Mesenchymal stem cell (in vitro differentiated cells and primary cell): ENCODE results near the gene SLX4.

ENCODE experiments used
- DNase-seq: peaks from one replicate; pipeline ENCODE4 v3.0.0-alpha.2; 2013
- H2AFZ ChIP-seq: one replicate; pipeline ENCODE4 v1.6.1; 2013; ENCODE audit warnings: low read depth, mild to moderate bottlenecking, control low read depth, inconsistent platforms, low read length, moderate library complexity
- H2AK5ac ChIP-seq: 2 replicates; pipeline ENCODE4 v1.6.1; 2013; ENCODE audit warnings: low read length, moderate library complexity, mild to moderate bottlenecking, inconsistent platforms; ENCODE audit not compliant: severe bottlenecking
- H2BK120ac ChIP-seq: one replicate; pipeline ENCODE4 v1.6.1; 2013; ENCODE audit warnings: low read depth, mild to moderate bottlenecking, inconsistent platforms, low read length, moderate library complexity
- H2BK12ac ChIP-seq, 2 experiments: one replicate each; pipeline ENCODE4 v1.6.1; 2013; ENCODE audit warnings: inconsistent platforms in 2 of 2, low read length in 2 of 2, mild to moderate bottlenecking in 2 of 2, moderate library complexity in 2 of 2, control low read depth in 1 of 2
- H2BK15ac ChIP-seq: one replicate; pipeline ENCODE4 v1.6.1; 2013; ENCODE audit warnings: mild to moderate bottlenecking, low read depth, inconsistent platforms; ENCODE audit not compliant: poor library complexity, severe bottlenecking
- H2BK5ac ChIP-seq: 2 replicates; pipeline ENCODE4 v1.6.1; 2013; ENCODE audit warnings: low read depth, mild to moderate bottlenecking, low read length, control low read depth, inconsistent platforms; ENCODE audit not compliant: poor library complexity, severe bottlenecking
- H3K14ac ChIP-seq, 2 experiments: one replicate each; pipeline ENCODE4 v1.6.1; 2013; ENCODE audit warnings: inconsistent platforms in 2 of 2, low read length in 2 of 2, control low read depth in 1 of 2, mild to moderate bottlenecking in 1 of 2, moderate library complexity in 1 of 2
- H3K18ac ChIP-seq, 2 experiments: one replicate each; pipeline ENCODE4 v1.6.1; 2013; ENCODE audit warnings: inconsistent platforms in 2 of 2, low read length in 2 of 2, control low read depth in 1 of 2, low read depth in 1 of 2, mild to moderate bottlenecking in 1 of 2
- H3K23ac ChIP-seq, 2 experiments: one replicate each; pipeline ENCODE4 v1.6.1; 2013; ENCODE audit warnings: inconsistent platforms in 2 of 2, low read length in 2 of 2, mild to moderate bottlenecking in 2 of 2, moderate library complexity in 2 of 2, control low read depth in 1 of 2
- H3K27ac ChIP-seq: 2 replicates; pipeline ENCODE4 v1.5.1; 2013; ENCODE audit warnings: mild to moderate bottlenecking, moderate library complexity, low read length, control low read depth, inconsistent platforms; ENCODE audit not compliant: poor library complexity, severe bottlenecking
- H3K27me3 ChIP-seq, 2 experiments: 2 replicates each; pipeline versions ENCODE4 v1.6.1 to v1.7.0; 2013; ENCODE audit warnings: low read length in 2 of 2, mild to moderate bottlenecking in 2 of 2, moderate library complexity in 2 of 2, control low read depth in 1 of 2, inconsistent platforms in 1 of 2; ENCODE audit not compliant: control insufficient read depth in 1 of 2, insufficient read depth in 1 of 2
- H3K36me3 ChIP-seq, 2 experiments: 2 replicates each; pipeline versions ENCODE4 v1.6.1 to v1.7.0; 2013; ENCODE audit warnings: low read length in 2 of 2, control low read depth in 1 of 2, inconsistent platforms in 1 of 2, low read depth in 1 of 2, mild to moderate bottlenecking in 1 of 2; ENCODE audit not compliant: insufficient read depth in 2 of 2, control insufficient read depth in 1 of 2
- H3K4ac ChIP-seq, 2 experiments: one replicate each; pipeline ENCODE4 v1.6.1; 2013; ENCODE audit warnings: inconsistent platforms in 2 of 2, low read length in 2 of 2, mild to moderate bottlenecking in 2 of 2, moderate library complexity in 2 of 2, control low read depth in 1 of 2, low read depth in 1 of 2
- H3K4me1 ChIP-seq: 2 replicates; pipeline ENCODE4 v1.6.1; 2013; ENCODE audit warnings: low read depth, low read length, control low read depth; ENCODE audit not compliant: control insufficient read depth, insufficient read depth
- H3K4me2 ChIP-seq: 2 replicates; pipeline ENCODE4 v1.6.1; 2013; ENCODE audit warnings: low read length, mild to moderate bottlenecking, inconsistent platforms; ENCODE audit not compliant: poor library complexity, severe bottlenecking
- H3K4me3 ChIP-seq, 2 experiments: 2 replicates each; pipeline versions ENCODE4 v1.5.1 to v1.7.0; 2013; ENCODE audit warnings: low read length in 2 of 2, mild to moderate bottlenecking in 2 of 2, control low read depth in 1 of 2, low read depth in 1 of 2; ENCODE audit not compliant: insufficient read depth in 1 of 2
- H3K79me1 ChIP-seq: replicated peaks from 2 replicates; pipeline ENCODE4 v1.6.1; 2013; ENCODE audit warnings: mild to moderate bottlenecking, control low read depth, low read length, inconsistent platforms; ENCODE audit not compliant: poor library complexity, severe bottlenecking
- H3K9ac ChIP-seq: 2 replicates; pipeline ENCODE4 v1.7.0; 2013; ENCODE audit warnings: mild to moderate bottlenecking, low read length, moderate library complexity
- H3K9me3 ChIP-seq: 2 replicates; pipeline ENCODE4 v1.7.0; 2013; ENCODE audit warnings: mild to moderate bottlenecking, low read length; ENCODE audit not compliant: control insufficient read depth
- H4K8ac ChIP-seq: one replicate; pipeline ENCODE4 v1.6.1; 2013; ENCODE audit warnings: inconsistent platforms, mild to moderate bottlenecking, low read length, moderate library complexity
- H4K91ac ChIP-seq: one replicate; pipeline ENCODE4 v1.6.1; 2013; ENCODE audit warnings: mild to moderate bottlenecking, low read length, inconsistent platforms
- WGBS: methylation state at CpG from one replicate; pipeline ENCODE4 v1.1.7; 2013; ENCODE audit warnings: mixed read lengths; 5-methylcytosine and 5-hydroxymethylcytosine counted together

SLX4 gene

DNA sequence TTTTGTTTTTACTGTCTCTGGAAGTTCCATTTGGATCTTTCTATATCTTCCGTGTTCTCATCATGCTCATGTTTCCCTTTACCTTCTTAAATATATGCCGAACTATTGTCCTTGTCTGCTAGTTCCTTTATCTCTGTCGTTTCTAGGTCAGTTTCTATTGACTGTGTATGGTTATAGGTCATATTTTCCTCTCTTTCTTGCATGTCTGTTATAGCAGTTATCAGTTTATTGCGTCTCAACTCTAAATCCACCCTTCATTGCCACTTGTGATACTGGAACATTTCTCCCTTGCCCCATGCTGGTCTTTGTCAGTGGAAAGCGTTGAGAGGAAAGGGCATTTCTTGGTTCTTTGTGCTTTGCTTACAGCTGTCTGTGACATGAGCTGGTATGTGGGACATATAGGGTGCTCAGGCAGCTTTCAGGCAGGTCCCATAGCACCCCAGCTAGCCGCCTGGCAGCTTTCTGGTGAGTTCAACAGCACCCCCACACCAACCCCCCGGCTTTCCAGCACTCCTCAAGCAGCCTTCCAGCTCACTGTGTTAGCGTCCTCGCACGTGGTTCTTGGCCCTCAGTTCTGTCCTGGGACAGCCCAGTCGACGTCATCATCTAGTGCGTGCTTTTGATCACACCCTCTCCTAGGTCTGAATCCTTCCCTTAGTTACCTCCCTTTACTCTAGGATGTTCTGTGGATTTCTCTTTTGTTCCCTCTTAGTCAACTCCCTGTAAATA, 27.7 kb upstream of the SLX4 start:
- Histone ChIP-seq H2BK5ac (no peak overlapping the region), H3K36me3 (peaks cover 10 to 24% of the 10 kb centered on the region in 2 experiments), H4K91ac (no peak overlapping the region), H2BK120ac (no peak overlapping the region), H3K27ac (no peak overlapping the region), H3K4me2 (no peak overlapping the region), H3K9ac (no peak overlapping the region), H2BK12ac (peak overlapping the region in 1 of 2 experiments; percentile 4), H3K23ac (no peak overlapping the region), H3K4me1 (peaks cover 14% of the 10 kb centered on the region), H4K8ac (no peak overlapping the region), H3K4ac (no peak overlapping the region), H3K27me3 (no peaks in the 10 kb centered on the region), H2AK5ac (no peak overlapping the region), H3K9me3 (no peaks in the 10 kb centered on the region), H2AFZ (no peak overlapping the region), H3K14ac (no peak overlapping the region), H3K4me3 (no peak overlapping the region), H3K79me1 (peaks cover 36% of the 10 kb centered on the region), H2BK15ac (no peak overlapping the region), H3K18ac (no peak overlapping the region)
- WGBS, result 92% methylated on average over 11 of the region's 13 CpGs
- no peak for DNase-seq

DNA sequence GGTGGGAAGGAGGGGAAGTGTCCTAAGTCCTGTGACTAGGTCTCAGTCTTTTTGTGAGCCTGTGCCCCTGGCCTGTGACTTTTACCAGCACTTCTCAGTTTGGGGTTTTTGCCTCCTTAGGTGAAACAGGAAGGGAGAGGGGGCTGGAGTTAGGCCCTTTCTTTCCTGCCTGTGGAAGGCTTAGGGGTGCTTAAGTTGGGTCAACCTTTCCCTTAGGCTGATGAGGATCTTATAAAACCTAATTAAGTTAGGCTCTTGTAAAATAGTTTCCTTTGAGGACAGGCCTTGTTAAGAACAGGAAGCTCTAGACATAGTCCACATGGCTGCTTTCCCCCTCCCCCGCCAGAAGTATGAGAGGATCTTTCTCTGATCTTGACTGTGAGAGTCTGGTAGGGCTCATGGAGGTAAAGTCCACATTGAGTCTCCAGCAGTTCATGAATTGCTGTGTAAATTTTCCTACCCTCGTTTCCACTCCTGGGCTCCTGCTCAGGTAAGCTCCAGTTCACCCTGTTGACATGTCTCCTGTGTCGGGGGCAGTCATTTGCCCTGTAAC, 26.0 kb upstream of the SLX4 start:
- Histone ChIP-seq H3K23ac (no peak overlapping the region), H4K91ac (peak overlapping the region; percentile 94), H2AFZ (peak overlapping the region; percentile 46), H3K18ac (peak overlapping the region; percentile 44 to 89), H3K9me3 (no peaks in the 10 kb centered on the region), H3K9ac (no peak overlapping the region), H4K8ac (peak overlapping the region; percentile 94), H3K4me2 (no peak overlapping the region), H3K4me1 (peaks cover 7% of the 10 kb centered on the region), H2BK15ac (peak overlapping the region; percentile 44), H3K14ac (no peak overlapping the region), H3K27me3 (no peaks in the 10 kb centered on the region), H3K4me3 (no peak overlapping the region), H3K36me3 (peaks cover 10 to 20% of the 10 kb centered on the region in 2 experiments), H3K4ac (peak overlapping the region; percentile 35 to 81), H2BK120ac (peak overlapping the region; percentile 54), H3K79me1 (peaks cover 35% of the 10 kb centered on the region), H2BK5ac (no peak overlapping the region), H3K27ac (no peak overlapping the region), H2BK12ac (peak overlapping the region; percentile 34 to 38), H2AK5ac (peak overlapping the region; percentile 68)
- WGBS, result 68% methylated on average over 3 of the region's 3 CpGs
- peak; percentile 60 for DNase-seq

- Histone ChIP-seq H3K23ac (no peak overlapping the region), H4K8ac (no peak overlapping the region), H2BK5ac (no peak overlapping the region), H3K27ac (no peak overlapping the region), H3K9me3 (no peaks in the 10 kb centered on the region), H2AK5ac (no peak overlapping the region), H3K4ac (no peak overlapping the region), H3K14ac (no peak overlapping the region), H4K91ac (no peak overlapping the region), H2BK15ac (no peak overlapping the region), H3K9ac (no peak overlapping the region), H2BK12ac (peak overlapping the region in 1 of 2 experiments; percentile 54), H3K36me3 (no peaks in the 10 kb centered on the region), H3K4me1 (peaks cover 2% of the 10 kb centered on the region), H3K27me3 (no peaks in the 10 kb centered on the region), H2BK120ac (no peak overlapping the region), H2AFZ (no peak overlapping the region), H3K4me3 (no peak overlapping the region), H3K79me1 (peaks cover 26% of the 10 kb centered on the region), H3K18ac (no peak overlapping the region), H3K4me2 (no peak overlapping the region)
- 85% methylated on average over 3 of the region's 4 CpGs for WGBS
- no peak for DNase-seq
These were observed 14.7 kb upstream of the SLX4 start for GRCh38 chr16:3625911-3626732.

- H3K18ac ChIP-seq, result no peak overlapping the region
- DNase-seq, result no peak
- no peak overlapping the region for H3K4me3 ChIP-seq
- H2BK12ac ChIP-seq, result no peak overlapping the region
- H3K79me1 ChIP-seq, result peaks cover 27% of the 10 kb centered on the region
- no peak overlapping the region for H3K23ac ChIP-seq
- no peaks in the 10 kb centered on the region for H3K9me3 ChIP-seq
- H2BK5ac ChIP-seq, result no peak overlapping the region
- no peak overlapping the region for H2AK5ac ChIP-seq
- WGBS, result 95% methylated on average over 4 of the region's 5 CpGs
- no peaks in the 10 kb centered on the region for H3K27me3 ChIP-seq
- no peak overlapping the region for H4K91ac ChIP-seq
- H2BK120ac ChIP-seq, result no peak overlapping the region
- H3K4me2 ChIP-seq, result no peak overlapping the region
- no peaks in the 10 kb centered on the region for H3K36me3 ChIP-seq
- no peak overlapping the region for H4K8ac ChIP-seq
- H2AFZ ChIP-seq, result no peak overlapping the region
- no peak overlapping the region for H2BK15ac ChIP-seq
- H3K27ac ChIP-seq, result no peak overlapping the region
- H3K9ac ChIP-seq, result no peak overlapping the region
- H3K4ac ChIP-seq, result no peak overlapping the region
- peaks cover 2% of the 10 kb centered on the region for H3K4me1 ChIP-seq
- no peak overlapping the region for H3K14ac ChIP-seq
These were observed 13.9 kb upstream of the SLX4 start for GRCh38 chr16:3625331-3625730.
